Activated CD4-positive, alpha-beta T cell treated with anti-CD3 and anti-CD28 coated beads, Interleukin-2, amount 50 U/mL, for 4 hours (primary cell): Measurements from ENCODE around the gene RAB8B.
"Not testable (repeated sequence)": the region's sequence is repeated elsewhere in the genome, so short reads cannot be mapped to it uniquely, and the experiment has no call there.

Experiments used
- DNase-seq, 2 experiments: peaks; one replicate each; pipeline ENCODE4 v3.0.0-alpha.2; 2020

RAB8B gene

GRCh38 chr15:63186065-63186464 is 3.3 kb upstream of the RAB8B start:
- DNase-seq: no peak

- DNase-seq: no peak
Observed at GRCh38 chr15:63187589-63188226, 1.7 kb upstream of the RAB8B start.

DNA sequence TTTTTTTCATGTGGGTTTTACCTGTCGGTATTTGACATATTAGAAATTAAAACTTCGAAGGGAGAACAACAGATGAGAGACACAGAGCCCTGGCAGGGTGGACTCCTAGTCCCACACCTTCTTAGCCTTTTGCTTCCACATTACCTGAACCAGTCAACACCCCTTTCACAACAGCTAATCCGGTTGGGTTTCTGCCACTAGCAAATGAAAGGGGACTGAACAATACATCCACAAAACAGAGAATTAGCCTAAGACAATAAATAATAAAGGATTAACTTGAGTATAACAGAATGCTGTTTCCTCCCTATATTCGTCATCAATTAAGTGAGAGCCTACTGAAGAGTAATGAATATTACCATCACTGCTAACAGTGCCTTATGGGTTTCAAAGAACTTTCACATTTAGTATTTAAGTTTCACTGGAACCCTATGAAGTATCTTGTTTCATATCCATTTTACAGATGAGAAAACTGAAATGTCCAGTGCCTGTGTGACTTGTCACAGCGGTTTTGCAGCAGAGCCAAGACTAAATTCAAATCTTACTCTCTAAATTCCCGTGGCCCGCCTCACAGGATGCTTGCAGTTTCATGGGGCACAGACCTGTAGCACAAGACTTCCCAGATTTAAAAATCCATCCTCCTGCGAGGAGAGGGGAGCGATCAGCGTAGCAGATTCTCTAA is 1.0 kb upstream of the RAB8B start:
- DNase-seq: no peak

DNA sequence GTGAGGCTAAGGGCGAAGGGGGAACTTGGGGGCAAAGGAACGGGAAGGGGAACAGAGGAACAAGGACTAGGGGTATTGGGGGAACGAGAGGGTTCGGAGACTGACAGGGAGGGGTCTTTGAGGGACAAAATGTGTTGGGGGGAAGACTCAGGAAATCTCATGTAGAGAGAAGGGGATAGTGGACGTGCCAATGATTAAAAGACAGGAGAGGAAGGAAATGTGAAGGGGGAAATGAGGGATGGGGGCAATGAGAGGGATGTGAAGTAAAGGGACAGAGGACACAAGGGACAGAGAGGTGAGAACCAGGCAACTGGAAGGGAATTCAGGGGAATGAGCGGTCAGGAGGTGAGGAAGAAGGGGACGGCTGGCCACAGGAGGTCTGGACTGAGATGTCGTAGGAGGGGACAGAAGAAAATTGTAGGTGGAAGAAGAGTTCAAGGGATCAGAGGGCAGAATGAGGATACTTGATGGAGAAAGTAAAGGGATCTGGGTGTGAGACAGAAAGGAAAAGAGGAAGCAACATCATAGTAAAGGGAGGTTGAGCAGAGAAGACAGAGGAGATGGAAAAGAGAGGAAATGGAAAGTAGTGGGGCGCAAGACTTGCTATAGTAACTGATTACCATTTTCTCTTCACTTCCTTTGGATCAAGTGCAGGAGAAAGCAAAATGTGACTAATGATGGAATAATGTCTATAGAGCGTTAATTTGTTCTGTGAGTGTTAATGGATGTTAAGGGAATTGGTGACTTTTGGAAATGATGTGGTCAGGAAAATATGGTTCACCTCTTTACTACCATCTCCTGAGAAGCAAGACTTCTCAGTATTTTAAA is 749 bp downstream of the RAB8B start:
- no peak for DNase-seq

GRCh38 chr15:63190769-63191649 is 1.6 kb downstream of the RAB8B start:
- no peak for DNase-seq

GRCh38 chr15:63191895-63192618 is 2.7 kb downstream of the RAB8B start:
- DNase-seq: peak in 1 of 2 experiments; percentile 33

DNA sequence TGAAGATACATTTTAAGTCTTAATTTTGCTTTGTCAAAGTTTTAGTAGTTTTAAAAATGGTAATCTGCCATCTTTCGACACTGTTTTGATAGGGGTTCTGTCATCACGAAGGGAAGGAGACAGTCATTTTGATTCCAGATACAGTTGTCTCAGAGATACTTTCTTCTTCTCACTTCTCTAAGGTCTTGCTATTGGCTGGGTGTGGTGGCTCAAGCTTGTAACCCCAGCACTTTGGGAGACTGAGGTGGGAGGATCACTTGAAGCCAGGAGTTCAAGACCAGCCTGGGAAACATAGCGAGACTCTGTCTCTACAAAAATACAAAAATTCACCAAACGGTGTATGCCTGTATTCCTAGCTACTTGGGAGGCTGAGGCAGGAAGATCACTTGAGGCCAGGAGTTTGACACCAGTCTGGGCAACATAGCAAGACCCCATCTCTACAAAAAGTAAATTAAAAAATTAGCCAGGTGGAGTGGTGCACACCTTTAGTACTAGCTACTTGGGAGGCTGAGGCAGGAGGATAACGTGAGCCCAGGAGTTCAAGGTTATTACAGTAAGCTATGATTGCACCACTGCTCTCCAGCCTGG is 3.3 kb downstream of the RAB8B start:
- DNase-seq: no peak

- no peak for DNase-seq
Observed at GRCh38 chr15:63194302-63194701, 4.9 kb downstream of the RAB8B start.

GRCh38 chr15:63194880-63195568 is 5.6 kb downstream of the RAB8B start:
- DNase-seq: no peak

GRCh38 chr15:63195569-63196015 is 6.2 kb downstream of the RAB8B start:
- DNase-seq: no peak

DNA sequence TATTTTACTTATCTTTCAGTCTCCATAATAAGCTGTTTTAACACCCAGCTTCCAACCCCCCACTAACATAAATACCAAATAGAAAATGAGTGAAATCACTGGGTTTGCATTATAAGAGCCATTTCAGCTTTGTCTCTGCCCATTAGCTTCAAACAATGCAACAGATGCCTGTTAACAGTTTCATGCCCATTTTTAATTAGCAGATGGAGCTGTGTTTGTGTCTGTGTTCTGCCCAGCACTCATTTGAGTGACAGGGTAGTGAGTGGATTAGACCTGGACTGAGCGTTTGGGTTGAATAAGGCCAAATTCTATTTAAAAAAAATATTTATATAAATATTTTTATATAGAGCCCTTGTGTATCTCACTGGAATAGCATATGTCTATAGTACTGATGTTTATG is 7.4 kb downstream of the RAB8B start:
- no peak for DNase-seq

- DNase-seq: no peak
Observed at GRCh38 chr15:63197626-63198025, 8.2 kb downstream of the RAB8B start.

- no peak for DNase-seq
Observed at GRCh38 chr15:63198371-63199250, 9.2 kb downstream of the RAB8B start.

DNA sequence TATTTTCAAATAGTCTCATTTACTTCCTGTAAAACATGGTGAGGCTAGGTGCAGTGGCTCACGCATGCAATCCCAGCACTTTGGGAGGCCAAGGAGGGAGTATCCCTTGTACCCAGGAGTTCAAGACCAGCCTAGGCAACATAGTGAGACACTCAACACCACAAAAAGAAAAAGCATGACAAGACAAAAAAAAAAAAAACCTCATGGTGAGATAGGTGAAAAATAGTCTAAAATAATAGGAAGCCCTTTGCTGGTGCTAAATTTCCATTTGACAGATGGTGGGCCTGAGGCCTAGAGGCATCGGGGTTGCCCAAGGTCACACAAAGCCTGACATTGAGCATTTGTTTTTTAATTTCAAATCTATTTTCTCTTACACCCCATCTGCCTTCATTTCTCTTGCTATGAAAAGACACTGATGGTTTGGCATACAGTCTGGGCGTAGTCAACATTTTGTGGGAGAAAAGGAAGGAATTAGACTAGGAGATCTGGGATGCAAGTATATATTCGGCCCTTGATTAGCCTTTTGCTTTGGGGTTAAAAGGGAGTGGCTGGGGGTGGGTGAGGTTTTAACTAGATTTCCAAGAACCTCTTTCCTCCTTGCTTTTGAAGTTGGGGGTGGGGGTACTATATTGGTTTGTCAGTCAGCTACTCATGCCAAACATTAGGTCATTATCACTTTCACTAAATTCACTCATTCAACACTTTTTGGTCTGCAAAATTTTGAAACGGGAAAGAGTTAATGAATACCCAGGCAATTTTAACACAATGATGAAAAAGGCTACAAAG is 11.3 kb downstream of the RAB8B start:
- no peak for DNase-seq

DNA sequence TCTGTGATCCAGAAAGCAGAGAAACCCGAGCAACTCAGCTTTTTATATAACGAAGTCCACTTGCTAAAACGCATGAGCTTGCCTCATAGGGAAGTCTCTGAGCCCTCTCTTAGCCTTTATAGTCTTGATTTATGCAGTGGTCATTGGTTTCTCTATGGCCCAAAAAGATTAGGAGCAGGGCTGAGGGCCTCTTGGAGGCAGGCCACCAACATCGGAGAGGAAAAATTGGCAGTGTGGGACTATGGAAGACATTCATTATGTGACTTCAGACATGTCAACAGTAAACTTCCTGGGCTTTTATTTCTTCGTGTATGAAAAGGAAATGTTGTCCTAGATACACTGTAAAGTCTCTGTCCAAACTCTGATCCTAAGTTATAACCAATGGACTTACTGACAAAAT is 13.5 kb downstream of the RAB8B start:
- no peak for DNase-seq

DNA sequence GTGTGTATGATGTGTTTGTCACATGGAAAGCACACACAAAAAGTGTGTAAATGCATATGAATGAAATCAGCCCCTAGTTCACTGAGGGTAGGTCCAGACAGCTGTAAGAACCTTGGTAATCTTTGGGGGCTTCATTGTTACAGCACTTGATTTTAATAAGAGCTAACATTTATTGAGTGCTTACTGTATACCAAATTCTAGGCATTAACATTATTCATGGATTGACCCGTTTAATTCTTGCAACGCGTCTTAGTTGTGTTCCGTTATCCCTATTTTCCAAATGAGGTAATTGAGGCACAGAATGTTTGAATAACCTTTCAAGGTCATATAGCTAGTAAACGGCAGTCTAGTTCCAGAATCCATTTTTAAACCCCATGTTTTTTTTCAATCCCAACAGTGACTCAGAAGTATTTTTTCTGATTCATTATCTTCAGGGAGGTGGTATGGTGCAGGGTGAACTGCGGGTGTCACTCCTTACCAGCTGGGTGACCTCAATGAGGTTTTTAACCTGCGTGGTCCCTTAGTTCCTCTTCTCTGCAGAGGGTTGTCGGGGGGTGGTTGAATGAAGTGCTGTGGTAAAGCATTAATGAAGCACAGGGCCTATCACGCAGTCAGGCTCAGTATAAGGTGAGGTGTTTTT is 14.2 kb downstream of the RAB8B start:
- DNase-seq: peak in 1 of 2 experiments; percentile 20

DNA sequence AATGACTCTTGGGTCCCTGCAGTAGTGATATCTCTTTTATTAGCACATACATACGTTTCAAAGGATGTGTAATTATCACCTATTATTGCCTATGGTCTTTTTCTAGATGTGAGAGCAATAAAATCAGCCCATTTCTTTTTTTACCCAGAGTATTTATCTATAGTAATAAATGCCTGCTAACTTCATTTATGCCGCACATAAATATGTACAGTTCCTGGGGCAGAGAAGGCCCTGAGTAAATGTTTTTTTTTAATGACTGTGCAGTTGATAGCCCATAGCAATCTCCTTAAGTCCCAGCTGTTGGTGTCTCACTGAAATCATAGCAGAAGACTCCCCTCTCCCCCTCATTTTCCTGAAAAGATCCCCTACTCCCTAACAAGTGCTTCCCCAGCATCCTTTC is 16.7 kb downstream of the RAB8B start:
- DNase-seq: no peak

GRCh38 chr15:63208824-63209223 is 19.4 kb downstream of the RAB8B start:
- DNase-seq: not testable (repeated sequence)
